ENCODE measurements around the gene DUSP8.
A peak's percentile ranks its signal among the peaks of the same experiment; 100 is the strongest.

Gene DUSP8

DNA sequence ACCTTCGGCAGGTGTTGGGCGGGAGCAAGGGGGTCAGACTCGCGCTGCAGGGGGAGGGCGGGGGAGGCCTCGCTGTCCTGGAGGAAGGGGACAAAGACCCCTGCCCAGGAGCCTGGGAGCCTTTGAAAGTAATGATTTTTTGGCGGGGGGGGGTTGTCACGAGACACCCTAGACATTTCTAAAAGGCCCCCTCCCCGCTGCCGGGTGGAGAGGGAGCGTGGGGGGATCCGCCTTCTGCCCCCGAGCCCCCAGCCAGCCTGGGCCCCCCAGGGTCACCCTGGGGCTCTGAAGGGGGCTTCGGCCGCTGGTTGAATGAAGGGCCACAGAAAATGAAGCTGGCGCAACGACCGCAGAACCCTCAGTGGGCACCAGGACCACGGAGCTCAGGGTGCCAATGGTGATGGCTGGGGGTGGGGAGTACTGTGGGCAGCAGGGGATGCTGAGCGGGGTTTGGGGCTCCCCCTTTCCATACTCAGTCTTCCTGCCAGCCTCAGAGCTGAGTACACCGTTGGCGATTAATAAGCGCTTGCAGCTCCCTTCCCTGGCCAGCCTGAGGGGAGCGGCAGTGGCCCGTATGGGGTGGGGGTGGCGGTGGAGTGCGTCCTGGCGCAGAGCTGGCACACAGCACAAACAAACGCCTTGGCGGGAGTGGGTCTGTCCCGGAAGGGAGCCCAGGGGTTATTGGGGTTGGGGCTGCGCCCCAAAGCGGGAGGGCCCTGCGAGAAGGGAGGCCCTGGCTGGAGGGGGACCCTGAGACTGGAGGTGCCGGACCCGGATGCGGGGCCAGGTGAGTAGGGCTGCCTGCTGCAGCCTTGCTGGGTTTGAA, 1.2 kb upstream of the DUSP8 start:
- POLR2A ChIA-PET (ENCODE audit: low non-redundant PET), result no interaction called here
- TF ChIP-seq, protein P1, sequence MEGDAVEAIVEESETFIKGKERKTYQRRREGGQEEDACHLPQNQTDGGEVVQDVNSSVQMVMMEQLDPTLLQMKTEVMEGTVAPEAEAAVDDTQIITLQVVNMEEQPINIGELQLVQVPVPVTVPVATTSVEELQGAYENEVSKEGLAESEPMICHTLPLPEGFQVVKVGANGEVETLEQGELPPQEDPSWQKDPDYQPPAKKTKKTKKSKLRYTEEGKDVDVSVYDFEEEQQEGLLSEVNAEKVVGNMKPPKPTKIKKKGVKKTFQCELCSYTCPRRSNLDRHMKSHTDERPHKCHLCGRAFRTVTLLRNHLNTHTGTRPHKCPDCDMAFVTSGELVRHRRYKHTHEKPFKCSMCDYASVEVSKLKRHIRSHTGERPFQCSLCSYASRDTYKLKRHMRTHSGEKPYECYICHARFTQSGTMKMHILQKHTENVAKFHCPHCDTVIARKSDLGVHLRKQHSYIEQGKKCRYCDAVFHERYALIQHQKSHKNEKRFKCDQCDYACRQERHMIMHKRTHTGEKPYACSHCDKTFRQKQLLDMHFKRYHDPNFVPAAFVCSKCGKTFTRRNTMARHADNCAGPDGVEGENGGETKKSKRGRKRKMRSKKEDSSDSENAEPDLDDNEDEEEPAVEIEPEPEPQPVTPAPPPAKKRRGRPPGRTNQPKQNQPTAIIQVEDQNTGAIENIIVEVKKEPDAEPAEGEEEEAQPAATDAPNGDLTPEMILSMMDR (conservative IDR thresholded peaks at IDR 0.05; ENCODE audit: low read depth), result no peak
- no peak for DNase-seq (ENCODE audit: low spot score)
- CTCF ChIA-PET, result interaction anchor here (1.8 to 3.0 kb wide), 5 partner anchors 8 to 40 kb away, joined by 6 to 78 read pairs (median 10); no protein-coding TSS in a partner anchor
- H3K27ac ChIP-seq, result peak overlapping the region; percentile 13

DNA sequence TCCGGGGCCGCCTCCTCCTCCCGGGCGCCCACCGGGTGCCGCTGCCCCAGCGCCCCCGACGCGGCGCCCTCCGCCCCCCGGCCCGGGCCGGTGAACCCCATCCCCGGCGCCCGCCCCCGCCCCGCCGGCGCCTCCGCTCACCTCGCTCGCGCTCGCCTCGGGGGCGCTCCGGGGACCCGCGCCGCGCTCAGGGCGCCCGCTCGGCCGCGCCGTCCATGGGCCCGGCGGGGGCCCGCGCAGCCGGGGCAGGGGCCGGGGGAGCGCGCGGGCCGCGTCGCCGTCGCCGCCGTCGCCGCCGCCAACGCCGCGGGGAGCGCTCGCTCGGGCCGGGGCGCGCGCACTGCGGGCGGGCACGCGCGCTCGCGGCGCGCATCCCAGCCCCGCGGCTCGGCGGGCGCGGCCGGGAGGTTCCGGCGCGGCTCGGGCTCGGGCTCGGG, 293 bp downstream of the DUSP8 start:
- ChIA-PET CTCF (interaction anchor here (0.7 kb wide), 1 partner anchor 885 kb away, joined by 3 read pairs; no protein-coding TSS in a partner anchor), POLR2A (ENCODE audit: low non-redundant PET) (no interaction called here)
- H3K27ac ChIP-seq, result no peak overlapping the region
- no peak for DNase-seq (ENCODE audit: low spot score)
- TF ChIP-seq, protein P1 (conservative IDR thresholded peaks at IDR 0.05; ENCODE audit: low read depth), result no peak

DNA sequence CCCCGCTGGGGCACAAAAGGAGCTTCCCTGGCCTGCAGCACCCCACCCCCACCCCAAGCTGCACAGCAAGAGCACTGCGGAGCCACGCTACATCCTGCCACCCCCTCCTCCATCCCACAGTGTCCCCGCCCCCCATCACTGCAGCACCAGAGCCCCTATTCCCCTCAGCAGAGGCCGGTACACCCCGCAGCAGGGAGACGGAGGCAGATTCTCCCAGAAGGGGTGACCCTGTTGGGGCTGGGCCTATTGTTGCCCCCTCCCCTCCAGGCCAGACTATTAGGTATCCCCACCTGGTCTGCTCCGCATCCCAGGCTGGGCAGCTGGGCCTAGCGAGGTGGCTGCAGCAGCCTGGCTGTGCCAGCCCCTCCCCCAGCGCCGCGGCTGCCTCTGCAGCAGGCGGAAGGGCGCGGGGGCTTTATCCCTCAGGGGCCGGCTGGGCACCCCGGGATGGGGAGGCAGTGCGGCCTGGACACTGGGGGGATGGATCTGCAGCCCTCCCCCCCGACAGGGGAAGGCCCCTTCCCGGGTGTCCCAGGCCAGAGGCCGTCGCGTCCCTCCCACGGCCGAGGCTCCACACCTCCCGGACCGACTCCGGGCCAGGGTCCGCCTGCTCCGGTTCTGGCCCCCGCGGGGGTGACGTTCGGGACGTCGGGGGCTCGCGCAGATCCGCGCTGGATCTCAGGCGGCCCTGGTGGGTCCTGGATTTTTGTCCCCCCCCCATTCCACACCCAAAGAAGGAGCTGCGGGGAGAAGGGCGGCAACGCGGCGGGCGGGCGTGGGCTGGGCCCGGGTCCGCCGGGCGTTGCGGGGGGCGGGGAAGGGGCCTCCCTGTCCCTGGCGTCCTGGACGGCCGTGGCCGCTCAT, 943 bp downstream of the DUSP8 start:
- ChIA-PET CTCF (interaction anchor here (0.8 kb wide), 1 partner anchor 25 kb away, joined by 3 read pairs; no protein-coding TSS in a partner anchor), POLR2A (ENCODE audit: low non-redundant PET) (no interaction called here)
- TF ChIP-seq, protein P1 (conservative IDR thresholded peaks at IDR 0.05; ENCODE audit: low read depth), result no peak
- H3K27ac ChIP-seq, result no peak overlapping the region
- DNase-seq (ENCODE audit: low spot score), result no peak

DNA sequence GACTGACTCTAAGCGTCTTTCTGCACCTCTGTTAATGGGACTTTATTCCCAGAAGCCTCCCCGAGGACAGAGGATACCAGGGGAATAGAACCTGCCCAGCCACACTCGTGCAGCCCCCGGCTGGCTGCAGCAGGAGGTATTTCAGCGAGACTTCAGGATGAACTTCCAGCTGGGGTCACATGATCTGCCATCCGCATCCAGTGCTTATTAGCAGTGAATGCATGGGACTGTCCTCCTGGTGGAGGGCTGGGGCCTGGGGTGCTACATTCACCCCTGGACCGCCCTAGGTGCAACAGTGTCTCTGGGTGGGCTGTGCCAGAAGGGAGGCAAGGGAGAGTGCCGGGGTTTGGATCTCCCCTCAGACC, 1.6 kb downstream of the DUSP8 start:
- no peak for DNase-seq (ENCODE audit: low spot score)
- TF ChIP-seq, protein P1 (conservative IDR thresholded peaks at IDR 0.05; ENCODE audit: low read depth), result no peak
- CTCF ChIA-PET, result interaction anchor here (0.8 kb wide), 1 partner anchor 24 kb away, joined by 3 read pairs; no protein-coding TSS in a partner anchor
- no peak overlapping the region for H3K27ac ChIP-seq
- POLR2A ChIA-PET (ENCODE audit: low non-redundant PET), result no interaction called here

DNA sequence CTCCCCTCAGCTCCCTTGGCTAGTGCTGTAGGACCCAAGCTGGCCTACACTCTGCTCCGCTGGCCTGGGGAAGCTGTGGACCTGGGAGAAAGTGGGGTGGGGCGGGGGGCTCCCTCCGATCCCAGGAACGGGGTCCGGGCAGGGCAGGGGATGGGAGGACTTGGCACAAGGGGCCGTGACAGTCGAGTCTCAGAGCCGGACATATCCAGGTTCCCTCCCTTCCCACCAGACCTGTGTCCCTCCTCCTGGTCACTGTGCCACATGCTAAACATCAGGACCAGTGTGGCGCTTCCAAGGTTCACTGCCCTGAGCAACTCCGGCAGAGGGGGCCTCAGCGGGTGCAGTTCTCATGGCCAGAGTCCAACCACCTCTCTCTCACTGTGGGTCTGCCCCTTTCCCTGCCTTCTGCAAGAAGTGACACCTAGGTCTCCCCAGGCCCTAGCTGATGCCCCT, 2.0 kb downstream of the DUSP8 start:
- POLR2A ChIA-PET (ENCODE audit: low non-redundant PET), result no interaction called here
- no peak overlapping the region for H3K27ac ChIP-seq
- CTCF ChIA-PET, result interaction anchor here (0.6 kb wide), 1 partner anchor 23 kb away, joined by 4 read pairs; no protein-coding TSS in a partner anchor
- TF ChIP-seq, protein P1 (conservative IDR thresholded peaks at IDR 0.05; ENCODE audit: low read depth), result no peak
- DNase-seq (ENCODE audit: low spot score), result no peak

DNA sequence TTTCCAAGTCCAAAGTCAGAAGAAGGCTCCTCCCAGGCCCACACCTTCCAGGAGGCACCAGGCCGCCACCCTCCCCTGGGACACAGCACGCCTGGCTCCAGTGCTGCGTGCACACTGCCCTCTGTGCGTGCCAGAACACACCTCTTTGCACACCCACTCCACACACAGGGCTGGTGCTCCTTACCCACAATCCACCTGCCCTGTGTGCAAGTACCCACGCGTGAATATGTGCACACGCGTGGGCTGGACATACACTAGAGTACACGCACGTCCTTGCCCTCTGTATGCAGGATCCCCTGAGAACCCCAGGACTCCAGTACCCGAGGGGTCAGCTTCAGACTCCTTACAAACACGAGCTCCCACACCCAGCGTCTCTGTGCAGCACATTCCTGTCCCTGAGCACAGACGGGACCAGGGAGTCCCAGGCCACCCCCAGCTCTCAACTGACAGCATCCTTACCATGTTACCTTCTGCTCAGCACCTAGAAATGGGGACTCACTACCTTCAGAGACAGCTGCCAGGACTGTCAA, 2.8 kb downstream of the DUSP8 start:
- no peak overlapping the region for H3K27ac ChIP-seq
- no peak for DNase-seq (ENCODE audit: low spot score)
- ChIA-PET POLR2A (ENCODE audit: low non-redundant PET) (no interaction called here), CTCF (interaction anchor here (0.6 kb wide), 1 partner anchor 22 kb away, joined by 3 read pairs; no protein-coding TSS in a partner anchor)
- TF ChIP-seq, protein P1 (conservative IDR thresholded peaks at IDR 0.05; ENCODE audit: low read depth), result no peak
